Measurements from ENCODE around the gene AFF2.
"Not testable (repeated sequence)": the region's sequence is repeated elsewhere in the genome, so short reads cannot be mapped to it uniquely, and the experiment has no call there.

Gene AFF2

DNA sequence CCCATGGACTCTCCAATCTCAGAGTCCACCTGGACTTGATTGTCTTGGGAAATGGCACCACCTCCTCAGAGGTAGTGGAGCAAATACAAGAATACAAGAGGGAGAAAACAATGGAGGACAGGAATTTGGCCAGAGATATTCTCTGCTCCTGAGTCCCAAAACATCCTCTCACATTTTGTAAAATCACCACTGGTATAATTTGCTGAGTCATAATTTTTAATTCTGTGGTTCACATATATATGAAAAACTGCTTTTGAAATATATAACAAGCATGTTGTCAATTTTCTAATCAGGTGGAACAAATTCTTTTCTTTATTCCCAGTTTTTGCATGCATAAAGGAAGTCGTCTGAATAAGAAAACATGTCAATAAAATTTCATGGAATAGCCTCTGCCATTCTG, 356.1 kb downstream of the AFF2 start:
- DNase-seq (ENCODE audit: low spot score) = no peak

DNA sequence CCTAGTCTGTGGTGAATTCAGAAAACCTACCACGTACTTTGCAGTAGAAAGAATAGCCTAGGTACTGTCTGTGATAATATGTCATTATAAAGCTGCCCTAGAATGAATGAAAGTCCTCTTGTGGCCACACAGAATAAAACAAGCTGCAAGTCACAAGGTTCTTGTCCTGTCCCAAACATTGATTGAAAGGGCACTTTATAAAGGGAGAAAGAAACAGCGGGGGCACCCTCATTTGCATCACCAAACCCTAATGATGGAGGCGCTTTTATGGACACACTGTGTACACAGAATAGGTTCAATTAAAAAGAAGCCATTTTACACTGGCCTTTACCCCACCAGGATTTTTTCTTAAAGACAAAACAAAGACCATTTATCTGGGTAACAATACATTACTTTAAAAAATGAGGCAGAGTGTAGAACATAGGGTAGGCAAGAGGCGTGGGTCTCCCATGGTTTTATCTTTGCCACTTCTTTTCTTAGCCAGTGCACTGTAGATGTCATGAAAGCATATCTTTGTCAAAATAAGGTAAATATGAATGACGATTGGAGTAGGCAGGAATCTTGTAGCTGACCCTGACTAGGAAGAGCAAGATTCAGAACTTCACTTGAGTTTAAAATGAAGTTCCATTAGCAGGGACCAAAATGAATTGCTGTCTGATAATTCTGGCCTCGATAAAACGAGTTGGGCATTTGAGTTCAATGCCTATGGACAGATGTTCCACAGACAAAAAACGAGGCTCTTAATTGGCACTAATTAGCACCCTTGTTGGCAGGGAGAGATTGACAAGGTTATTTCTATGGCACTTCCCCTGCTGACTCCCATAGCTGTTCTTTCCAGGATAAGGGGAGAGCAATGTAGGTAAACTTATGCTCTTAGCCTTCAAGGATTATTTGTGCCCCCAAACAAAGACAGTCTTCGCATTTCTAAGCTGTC, 365.1 kb downstream of the AFF2 start:
- no peak for DNase-seq (ENCODE audit: low spot score)

DNA sequence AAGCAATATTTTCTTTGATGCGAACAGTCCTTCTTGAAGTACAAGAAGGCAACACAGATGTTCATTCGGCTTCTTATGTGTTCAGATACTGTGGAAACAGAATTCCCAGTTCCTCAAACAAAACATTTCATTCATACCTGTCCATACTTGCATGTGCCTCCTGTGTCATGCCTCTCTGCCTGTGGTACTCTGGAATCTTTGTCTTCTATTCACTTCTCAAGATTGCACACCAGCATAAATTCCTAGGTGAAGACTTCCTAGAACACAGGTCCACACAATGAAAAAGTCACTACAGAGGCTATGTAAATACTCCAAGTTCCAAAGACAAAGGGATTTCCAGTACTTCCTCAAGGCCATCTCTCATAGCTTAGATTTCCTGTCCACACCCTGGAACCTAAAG, 367.2 kb downstream of the AFF2 start:
- DNase-seq (ENCODE audit: low spot score) = no peak

- peak; percentile 8 for DNase-seq (ENCODE audit: low spot score)
These were observed 371.2 kb downstream of the AFF2 start for GRCh38 chrX:148871422-148872160.

- no peak for DNase-seq (ENCODE audit: low spot score)
These were observed 371.7 kb downstream of the AFF2 start for GRCh38 chrX:148872161-148872535.

DNA sequence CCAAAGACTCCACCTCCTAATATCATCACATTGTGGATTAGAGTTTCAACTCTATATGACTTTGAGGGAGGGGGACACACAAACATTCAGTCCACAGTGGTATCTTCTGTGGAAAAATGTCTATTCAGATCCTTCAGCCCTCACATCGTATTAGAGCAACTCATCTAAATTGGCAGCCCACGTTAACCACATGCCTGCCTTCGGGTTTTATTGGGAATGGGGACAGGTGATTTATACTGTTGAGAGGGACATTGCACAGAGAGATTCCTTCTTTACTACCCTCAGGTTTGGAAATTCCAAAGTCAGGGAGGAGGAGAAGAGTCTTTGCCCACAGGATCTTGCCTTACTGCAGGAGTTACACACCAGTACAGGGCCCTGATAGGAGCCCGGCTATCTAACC, 372.5 kb downstream of the AFF2 start:
- no peak for DNase-seq (ENCODE audit: low spot score)

- DNase-seq (ENCODE audit: low spot score) = peak; percentile 6
These were observed 374.3 kb downstream of the AFF2 start for GRCh38 chrX:148874636-148875246.

GRCh38 chrX:148878371-148878770, 378.0 kb downstream of the AFF2 start:
- DNase-seq (ENCODE audit: low spot score) = peak; percentile 12

GRCh38 chrX:148885203-148885602, 384.8 kb downstream of the AFF2 start:
- DNase-seq (ENCODE audit: low spot score) = no peak

DNA sequence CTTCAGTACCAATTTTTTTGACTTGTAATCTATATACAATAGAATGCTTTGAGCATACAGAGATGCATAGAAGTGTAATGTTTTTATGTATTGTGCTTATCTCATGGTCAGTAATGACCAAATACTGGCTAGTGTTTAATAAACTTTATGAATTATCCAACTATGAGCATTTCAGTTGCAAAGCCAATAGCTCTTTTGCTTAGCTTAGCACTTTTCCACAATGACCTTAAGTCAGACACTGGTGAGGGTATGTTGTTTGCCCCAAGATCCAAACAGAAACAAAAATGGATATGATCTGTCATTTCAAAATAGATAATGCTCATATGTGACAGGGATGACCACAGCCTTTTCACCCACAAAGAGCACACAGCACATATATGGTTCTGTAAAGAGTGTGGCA, 393.0 kb downstream of the AFF2 start:
- DNase-seq (ENCODE audit: low spot score) = no peak

- DNase-seq (ENCODE audit: low spot score) = no peak
These were observed 402.2 kb downstream of the AFF2 start for GRCh38 chrX:148902581-148902980.

- DNase-seq (ENCODE audit: low spot score) = no peak
These were observed 402.8 kb downstream of the AFF2 start for GRCh38 chrX:148903176-148903575.

DNA sequence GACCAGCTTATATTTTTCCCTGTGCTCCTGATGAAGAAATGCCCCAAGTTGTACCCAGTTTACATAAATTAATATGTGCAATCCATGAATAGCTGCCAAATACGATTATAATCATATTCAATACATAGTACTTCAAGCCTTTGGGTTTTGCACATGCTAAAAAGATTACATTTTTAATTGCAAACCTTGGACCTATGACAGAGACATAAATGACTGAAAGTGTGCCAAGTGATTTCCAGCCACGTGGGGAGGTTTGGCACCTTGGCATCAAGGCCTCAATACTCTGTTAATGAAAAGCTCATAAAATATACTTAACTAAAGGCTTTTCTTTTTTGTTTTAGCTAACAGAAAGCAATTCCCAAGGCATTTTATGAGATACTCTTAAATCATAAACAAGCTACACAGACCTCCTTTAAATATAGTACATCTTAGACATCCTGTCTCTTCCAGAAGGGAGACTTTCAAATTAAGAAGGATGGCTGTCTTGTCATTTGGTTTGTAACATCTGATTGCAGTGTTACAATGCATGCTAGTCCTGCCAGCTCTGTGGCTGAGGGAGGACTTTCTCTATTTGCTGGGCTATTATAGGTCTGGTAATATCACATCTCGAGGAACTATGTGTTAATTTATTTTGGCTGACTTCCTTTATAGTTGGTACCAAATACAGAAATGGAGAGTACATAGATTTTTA, 404.1 kb downstream of the AFF2 start:
- DNase-seq (ENCODE audit: low spot score) = no peak

- DNase-seq (ENCODE audit: low spot score) = no peak
These were observed 405.0 kb downstream of the AFF2 start for GRCh38 chrX:148905400-148905799.

- DNase-seq (ENCODE audit: low spot score) = not testable (repeated sequence)
These were observed 406.2 kb downstream of the AFF2 start for GRCh38 chrX:148906628-148907027.

DNA sequence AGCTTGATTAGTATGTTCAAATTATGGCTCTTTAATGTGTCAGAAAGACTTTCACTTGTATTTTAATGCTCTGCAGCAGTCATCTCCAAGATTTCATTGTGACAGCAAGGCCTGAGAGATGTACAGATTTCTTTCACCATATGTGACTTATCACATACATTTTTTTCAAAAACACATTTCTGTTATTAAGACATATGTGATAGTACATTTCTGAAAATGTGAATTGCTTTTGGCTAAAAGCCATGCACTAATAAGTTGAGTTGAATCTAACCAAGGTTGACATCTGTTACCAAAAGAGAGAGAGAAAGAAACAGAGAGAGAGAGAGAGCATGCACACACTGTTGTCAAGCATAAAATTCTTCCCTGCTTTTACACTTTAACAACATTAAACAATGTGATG, 409.3 kb downstream of the AFF2 start:
- no peak for DNase-seq (ENCODE audit: low spot score)

- no peak for DNase-seq (ENCODE audit: low spot score)
These were observed 413.6 kb downstream of the AFF2 start for GRCh38 chrX:148913971-148914370.

- no peak for DNase-seq (ENCODE audit: low spot score)
These were observed 414.4 kb downstream of the AFF2 start for GRCh38 chrX:148914783-148915182.

- DNase-seq (ENCODE audit: low spot score) = no peak
These were observed 415.1 kb downstream of the AFF2 start for GRCh38 chrX:148915474-148915873.

GRCh38 chrX:148917441-148917840, 417.0 kb downstream of the AFF2 start:
- no peak for DNase-seq (ENCODE audit: low spot score)

DNA sequence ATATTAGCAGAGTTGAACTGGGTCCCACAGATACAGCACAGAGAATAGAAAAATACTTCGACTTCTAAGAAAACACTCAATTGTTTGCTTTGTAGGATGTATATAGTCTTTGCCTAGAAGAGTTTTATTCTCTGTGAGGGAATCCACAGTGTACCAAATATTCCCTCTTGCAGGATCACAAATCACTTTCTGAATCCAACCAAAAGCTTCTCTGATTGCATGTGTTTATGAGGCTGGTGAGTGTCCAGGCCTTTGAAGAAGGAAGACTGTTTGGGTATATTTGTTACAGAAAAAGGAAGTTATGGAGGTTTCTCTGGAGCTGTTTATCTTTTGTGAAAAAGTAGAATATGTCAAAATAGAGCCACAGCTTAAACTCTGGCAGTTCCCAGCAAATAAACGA, 423.2 kb downstream of the AFF2 start:
- no peak for DNase-seq (ENCODE audit: low spot score)

- DNase-seq (ENCODE audit: low spot score) = no peak
These were observed 426.0 kb downstream of the AFF2 start for GRCh38 chrX:148926371-148926770.
